Tibial artery (tissue), 4 donors: ENCODE measurements around the gene RXRA.

Experiments used
- DNase-seq, 2 donors: peaks; one replicate each; pipeline ENCODE4 v3.0.0-alpha.2; 2019
- H3K27ac ChIP-seq, 2 donors: fragments of 200-600 bp; sonication (generic) in 1 of 2; 1 replicate in 1 of 2; 2 replicates in 1 of 2; pipeline ENCODE4 v1.5.1; 2018 to 2019; ENCODE audit warnings: mild to moderate bottlenecking in 1 of 2
- H3K27me3 ChIP-seq, 2 donors: fragments of 200-600 bp; sonication (generic) in 1 of 2; one replicate each; pipeline versions ENCODE4 v1.5.1 to v1.6.0; 2016 to 2019
- H3K36me3 ChIP-seq, 3 donors: fragments of 200-600 bp; sonication (generic) in 2 of 3; one replicate each; pipeline ENCODE4 v1.5.1; 2016 to 2019; ENCODE audit warnings: mild to moderate bottlenecking in 2 of 3
- H3K4me1 ChIP-seq, 4 donors: fragments of 200-600 bp; sonication (generic) in 2 of 4; 1 replicate in 3 of 4; 2 replicates in 1 of 4; pipeline ENCODE4 v1.5.1; 2016 to 2019
- H3K4me3 ChIP-seq, 2 donors: fragments of 200-600 bp; sonication (generic) in 1 of 2; 1 replicate in 1 of 2; 2 replicates in 1 of 2; pipeline ENCODE4 v1.5.1; 2018 to 2019; ENCODE audit warnings: mild to moderate bottlenecking in 2 of 2
- H3K9me3 ChIP-seq, 3 donors: fragments of 200-600 bp; sonication (generic) in 1 of 3; one replicate each; pipeline ENCODE4 v1.5.1; 2016 to 2019
- intact Hi-C: fragments of 100-400 bp; cut with DNase I; formaldehyde crosslinking; loops from one replicate; pipeline ENCODE4 v1.15.0; 2023; ENCODE audit warnings: low total_unique reads
- TF ChIP-seq, protein P1 (sequence below), 2 experiments: fragments of 200-600 bp in 1 of 2; fragments of 450-650 bp in 1 of 2; IDR thresholded peaks; one replicate each; pipeline ENCODE4 v1.5.1; 2017 to 2019; ENCODE audit warnings: antibody characterized with exemption in 2 of 2, mild to moderate bottlenecking in 1 of 2, moderate library complexity in 1 of 2

Gene RXRA

GRCh38 chr9:134398756-134399155, 72.5 kb downstream of the RXRA start:
- Histone ChIP-seq H3K27ac (no peak overlapping the region), H3K4me1 (peaks cover 3 to 67% (median 56%) of the 10 kb centered on the region in 4 donors), H3K4me3 (no peak overlapping the region), H3K36me3 (peaks cover 0 to 8% (median 0%) of the 10 kb centered on the region in 3 donors), H3K27me3 (no peaks in the 10 kb centered on the region), H3K9me3 (peaks cover 0 to 6% (median 0%) of the 10 kb centered on the region in 3 donors)
- intact Hi-C loops = no loop called here
- DNase-seq = no peak
- TF ChIP-seq, protein P1, sequence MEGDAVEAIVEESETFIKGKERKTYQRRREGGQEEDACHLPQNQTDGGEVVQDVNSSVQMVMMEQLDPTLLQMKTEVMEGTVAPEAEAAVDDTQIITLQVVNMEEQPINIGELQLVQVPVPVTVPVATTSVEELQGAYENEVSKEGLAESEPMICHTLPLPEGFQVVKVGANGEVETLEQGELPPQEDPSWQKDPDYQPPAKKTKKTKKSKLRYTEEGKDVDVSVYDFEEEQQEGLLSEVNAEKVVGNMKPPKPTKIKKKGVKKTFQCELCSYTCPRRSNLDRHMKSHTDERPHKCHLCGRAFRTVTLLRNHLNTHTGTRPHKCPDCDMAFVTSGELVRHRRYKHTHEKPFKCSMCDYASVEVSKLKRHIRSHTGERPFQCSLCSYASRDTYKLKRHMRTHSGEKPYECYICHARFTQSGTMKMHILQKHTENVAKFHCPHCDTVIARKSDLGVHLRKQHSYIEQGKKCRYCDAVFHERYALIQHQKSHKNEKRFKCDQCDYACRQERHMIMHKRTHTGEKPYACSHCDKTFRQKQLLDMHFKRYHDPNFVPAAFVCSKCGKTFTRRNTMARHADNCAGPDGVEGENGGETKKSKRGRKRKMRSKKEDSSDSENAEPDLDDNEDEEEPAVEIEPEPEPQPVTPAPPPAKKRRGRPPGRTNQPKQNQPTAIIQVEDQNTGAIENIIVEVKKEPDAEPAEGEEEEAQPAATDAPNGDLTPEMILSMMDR (IDR thresholded peaks at IDR 0.05) = no peak

GRCh38 chr9:134399435-134400056, 73.3 kb downstream of the RXRA start:
- no peak overlapping the region for H3K27ac ChIP-seq
- intact Hi-C loops = no loop called here
- no peaks in the 10 kb centered on the region for H3K27me3 ChIP-seq
- H3K4me3 ChIP-seq = no peak overlapping the region
- TF ChIP-seq, protein P1 (IDR thresholded peaks at IDR 0.05) = peak in 1 of 2 experiments; percentile 23
- H3K36me3 ChIP-seq = peaks cover 0 to 8% (median 0%) of the 10 kb centered on the region in 3 donors
- no peak for DNase-seq
- H3K4me1 ChIP-seq = peaks cover 10 to 70% (median 61%) of the 10 kb centered on the region in 4 donors
- H3K9me3 ChIP-seq = peaks cover 0 to 6% (median 0%) of the 10 kb centered on the region in 3 donors

DNA sequence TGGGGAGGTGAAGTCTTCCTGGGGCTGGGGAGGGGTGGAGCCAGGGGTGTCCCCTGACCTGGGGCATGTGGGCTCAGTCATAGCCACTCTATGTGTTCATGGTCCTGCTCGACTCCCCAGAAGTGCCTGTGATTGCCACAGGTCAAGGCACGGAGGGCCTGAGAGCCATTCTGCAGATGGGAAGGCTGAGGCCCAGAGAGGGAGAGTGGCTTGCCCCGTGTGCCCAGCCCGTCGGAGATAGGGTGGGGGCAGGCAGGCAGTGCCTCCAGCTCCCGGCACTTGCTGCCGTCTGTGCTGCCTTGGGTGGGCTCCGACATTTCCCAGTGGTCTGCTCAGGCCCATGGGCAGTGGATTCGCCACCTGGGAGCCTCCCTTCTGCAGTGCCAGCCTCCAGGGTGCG, 74.0 kb downstream of the RXRA start:
- intact Hi-C loops = no loop called here
- no peaks in the 10 kb centered on the region for H3K27me3 ChIP-seq
- H3K27ac ChIP-seq = no peak overlapping the region
- H3K36me3 ChIP-seq = peaks cover 0 to 8% (median 0%) of the 10 kb centered on the region in 3 donors
- DNase-seq = no peak
- TF ChIP-seq, protein P1 (IDR thresholded peaks at IDR 0.05) = no peak
- H3K9me3 ChIP-seq = peaks cover 0 to 6% (median 0%) of the 10 kb centered on the region in 3 donors
- peaks cover 17 to 70% (median 61%) of the 10 kb centered on the region in 4 donors for H3K4me1 ChIP-seq
- H3K4me3 ChIP-seq = no peak overlapping the region

GRCh38 chr9:134401391-134401790, 75.1 kb downstream of the RXRA start:
- H3K9me3 ChIP-seq = peaks cover 0 to 6% (median 0%) of the 10 kb centered on the region in 3 donors
- H3K36me3 ChIP-seq = peaks cover 0 to 8% (median 0%) of the 10 kb centered on the region in 3 donors
- intact Hi-C loops = no loop called here
- H3K4me3 ChIP-seq = no peak overlapping the region
- TF ChIP-seq, protein P1 (IDR thresholded peaks at IDR 0.05) = no peak
- H3K27ac ChIP-seq = peak overlapping the region in 1 of 2 donors; percentile 79
- peaks cover 23 to 71% (median 61%) of the 10 kb centered on the region in 4 donors for H3K4me1 ChIP-seq
- H3K27me3 ChIP-seq = no peaks in the 10 kb centered on the region
- no peak for DNase-seq

GRCh38 chr9:134402182-134402581, 75.9 kb downstream of the RXRA start:
- intact Hi-C loops = no loop called here
- TF ChIP-seq, protein P1 (IDR thresholded peaks at IDR 0.05) = no peak
- H3K4me3 ChIP-seq = no peak overlapping the region
- H3K27me3 ChIP-seq = no peaks in the 10 kb centered on the region
- H3K9me3 ChIP-seq = peaks cover 0 to 6% (median 0%) of the 10 kb centered on the region in 3 donors
- peaks cover 30 to 71% (median 61%) of the 10 kb centered on the region in 4 donors for H3K4me1 ChIP-seq
- DNase-seq = no peak
- peak overlapping the region; percentile 79 to 81 for H3K27ac ChIP-seq
- H3K36me3 ChIP-seq = peaks cover 0 to 8% (median 0%) of the 10 kb centered on the region in 3 donors
